Measurements from ENCODE around the gene PCDH9. TPM values are rescaled to one million over a fixed set of nuclear protein-coding genes. Genes with fewer than 3 reads are reported as not detected.

PCDH9 gene
- total RNA-seq, 1 donor from 2014 or later = 1.9 TPM

- no peaks in the 10 kb centered on the region for H3K9me3 Mint-ChIP-seq (ENCODE audit: unreplicated experiment)
- H3K4me1 Mint-ChIP-seq (ENCODE audit: unreplicated experiment) = no peaks in the 10 kb centered on the region
- H3K36me3 Mint-ChIP-seq (ENCODE audit: low read depth, unreplicated experiment) = no peaks in the 10 kb centered on the region
- TF ChIP-seq CTCF (IDR thresholded peaks at IDR 0.05; ENCODE audit: unreplicated experiment) = no peak
- no peak for DNase-seq (ENCODE audit: low spot score)
- no peaks in the 10 kb centered on the region for H3K27me3 Mint-ChIP-seq (ENCODE audit: unreplicated experiment)
- no peak overlapping the region for H3K27ac Mint-ChIP-seq (ENCODE audit: unreplicated experiment)
- no peak overlapping the region for H3K4me3 Mint-ChIP-seq (ENCODE audit: unreplicated experiment)
These were observed 21.6 kb downstream of the PCDH9 start for GRCh38 chr13:67208552-67208951.

- TF ChIP-seq CTCF (IDR thresholded peaks at IDR 0.05; ENCODE audit: unreplicated experiment) = no peak
- no peaks in the 10 kb centered on the region for H3K4me1 Mint-ChIP-seq (ENCODE audit: unreplicated experiment)
- no peak for DNase-seq (ENCODE audit: low spot score)
- no peak overlapping the region for H3K4me3 Mint-ChIP-seq (ENCODE audit: unreplicated experiment)
- no peaks in the 10 kb centered on the region for H3K9me3 Mint-ChIP-seq (ENCODE audit: unreplicated experiment)
- no peak overlapping the region for H3K27ac Mint-ChIP-seq (ENCODE audit: unreplicated experiment)
- no peaks in the 10 kb centered on the region for H3K27me3 Mint-ChIP-seq (ENCODE audit: unreplicated experiment)
- no peaks in the 10 kb centered on the region for H3K36me3 Mint-ChIP-seq (ENCODE audit: low read depth, unreplicated experiment)
These were observed 25.4 kb downstream of the PCDH9 start for GRCh38 chr13:67204764-67205163.

- Mint-ChIP-seq H3K36me3 (ENCODE audit: low read depth, unreplicated experiment) (no peaks in the 10 kb centered on the region), H3K27ac (ENCODE audit: unreplicated experiment) (no peak overlapping the region), H3K4me3 (ENCODE audit: unreplicated experiment) (no peak overlapping the region), H3K27me3 (ENCODE audit: unreplicated experiment) (no peaks in the 10 kb centered on the region), H3K4me1 (ENCODE audit: unreplicated experiment) (peaks cover 3% of the 10 kb centered on the region), H3K9me3 (ENCODE audit: unreplicated experiment) (no peaks in the 10 kb centered on the region)
- no peak for DNase-seq (ENCODE audit: low spot score)
- TF ChIP-seq CTCF (IDR thresholded peaks at IDR 0.05; ENCODE audit: unreplicated experiment) = no peak
These were observed 29.5 kb downstream of the PCDH9 start for GRCh38 chr13:67200605-67201004.

- no peaks in the 10 kb centered on the region for H3K27me3 Mint-ChIP-seq (ENCODE audit: unreplicated experiment)
- peaks cover 3% of the 10 kb centered on the region for H3K4me1 Mint-ChIP-seq (ENCODE audit: unreplicated experiment)
- H3K9me3 Mint-ChIP-seq (ENCODE audit: unreplicated experiment) = no peaks in the 10 kb centered on the region
- no peaks in the 10 kb centered on the region for H3K36me3 Mint-ChIP-seq (ENCODE audit: low read depth, unreplicated experiment)
- no peak overlapping the region for H3K27ac Mint-ChIP-seq (ENCODE audit: unreplicated experiment)
- no peak for TF ChIP-seq CTCF (IDR thresholded peaks at IDR 0.05; ENCODE audit: unreplicated experiment)
- H3K4me3 Mint-ChIP-seq (ENCODE audit: unreplicated experiment) = no peak overlapping the region
- no peak for DNase-seq (ENCODE audit: low spot score)
These were observed 30.0 kb downstream of the PCDH9 start for GRCh38 chr13:67200183-67200582.

- Mint-ChIP-seq H3K27ac (ENCODE audit: unreplicated experiment) (no peak overlapping the region), H3K27me3 (ENCODE audit: unreplicated experiment) (no peaks in the 10 kb centered on the region), H3K36me3 (ENCODE audit: low read depth, unreplicated experiment) (no peaks in the 10 kb centered on the region), H3K4me3 (ENCODE audit: unreplicated experiment) (no peak overlapping the region), H3K4me1 (ENCODE audit: unreplicated experiment) (peaks cover 3% of the 10 kb centered on the region), H3K9me3 (ENCODE audit: unreplicated experiment) (no peaks in the 10 kb centered on the region)
- DNase-seq (ENCODE audit: low spot score) = no peak
- TF ChIP-seq CTCF (IDR thresholded peaks at IDR 0.05; ENCODE audit: unreplicated experiment) = no peak
These were observed 32.4 kb downstream of the PCDH9 start for GRCh38 chr13:67197704-67198103.

Measured in endothelial cell (in vitro differentiated cells).